Activated T-helper 1 cell treated with Interleukin-2 at 50 U/mL for 16 hours (primary cell): ENCODE results near the gene FUBP3.

Experiments
- DNase-seq: peaks from one replicate; pipeline ENCODE4 v3.0.0-alpha.2; 2020; ENCODE audit warnings: low read depth

FUBP3 gene, protein sequence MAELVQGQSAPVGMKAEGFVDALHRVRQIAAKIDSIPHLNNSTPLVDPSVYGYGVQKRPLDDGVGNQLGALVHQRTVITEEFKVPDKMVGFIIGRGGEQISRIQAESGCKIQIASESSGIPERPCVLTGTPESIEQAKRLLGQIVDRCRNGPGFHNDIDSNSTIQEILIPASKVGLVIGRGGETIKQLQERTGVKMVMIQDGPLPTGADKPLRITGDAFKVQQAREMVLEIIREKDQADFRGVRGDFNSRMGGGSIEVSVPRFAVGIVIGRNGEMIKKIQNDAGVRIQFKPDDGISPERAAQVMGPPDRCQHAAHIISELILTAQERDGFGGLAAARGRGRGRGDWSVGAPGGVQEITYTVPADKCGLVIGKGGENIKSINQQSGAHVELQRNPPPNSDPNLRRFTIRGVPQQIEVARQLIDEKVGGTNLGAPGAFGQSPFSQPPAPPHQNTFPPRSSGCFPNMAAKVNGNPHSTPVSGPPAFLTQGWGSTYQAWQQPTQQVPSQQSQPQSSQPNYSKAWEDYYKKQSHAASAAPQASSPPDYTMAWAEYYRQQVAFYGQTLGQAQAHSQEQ

GRCh38 chr9:130578865-130579737 is at the start of gene FUBP3:
FUBP3 (plus strand) TSS chr9:130579577; CDS start chr9:130579681, 104 bp downstream.
- peak; percentile 82 for DNase-seq

GRCh38 chr9:130530938-130531337 is 48.4 kb upstream of the FUBP3 start:
- no peak for DNase-seq

GRCh38 chr9:130531670-130532069 is 47.7 kb upstream of the FUBP3 start:
- DNase-seq, result no peak

DNA sequence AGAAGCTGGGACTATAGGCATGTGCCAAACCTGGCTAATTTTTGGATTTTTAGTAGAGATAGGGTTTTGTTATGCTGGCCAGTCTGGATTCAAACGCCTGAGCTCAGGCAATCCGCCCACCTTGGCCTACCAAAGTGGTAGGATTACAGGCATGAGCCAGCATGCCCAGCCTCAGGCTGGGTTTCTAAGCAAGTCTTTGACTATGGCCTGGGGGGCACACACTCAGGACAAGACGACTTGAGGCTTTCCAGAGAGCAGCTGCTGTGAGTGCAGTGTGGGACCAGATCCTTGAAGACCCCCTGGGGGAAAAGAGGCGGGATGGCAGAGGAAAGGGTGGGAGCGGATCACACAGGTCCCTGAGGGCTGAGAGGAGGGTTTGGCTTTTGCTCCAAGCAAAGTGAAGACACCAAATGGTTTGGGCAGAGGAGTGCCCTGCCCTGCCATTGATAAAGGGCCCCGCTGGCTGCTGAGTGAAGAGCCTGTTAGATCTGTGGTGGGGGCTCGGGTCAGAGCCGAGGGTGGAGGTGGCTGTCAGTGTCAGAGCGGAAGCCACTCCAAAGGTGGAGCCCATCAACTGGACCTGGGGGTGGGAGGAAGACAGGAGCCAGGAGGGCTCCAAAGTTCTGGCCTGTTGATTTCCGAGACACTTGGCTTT is 46.8 kb upstream of the FUBP3 start:
- DNase-seq, result no peak

GRCh38 chr9:130535818-130536521 is 43.4 kb upstream of the FUBP3 start:
- no peak for DNase-seq

- no peak for DNase-seq
Observed at GRCh38 chr9:130536701-130537107, 42.7 kb upstream of the FUBP3 start.

DNA sequence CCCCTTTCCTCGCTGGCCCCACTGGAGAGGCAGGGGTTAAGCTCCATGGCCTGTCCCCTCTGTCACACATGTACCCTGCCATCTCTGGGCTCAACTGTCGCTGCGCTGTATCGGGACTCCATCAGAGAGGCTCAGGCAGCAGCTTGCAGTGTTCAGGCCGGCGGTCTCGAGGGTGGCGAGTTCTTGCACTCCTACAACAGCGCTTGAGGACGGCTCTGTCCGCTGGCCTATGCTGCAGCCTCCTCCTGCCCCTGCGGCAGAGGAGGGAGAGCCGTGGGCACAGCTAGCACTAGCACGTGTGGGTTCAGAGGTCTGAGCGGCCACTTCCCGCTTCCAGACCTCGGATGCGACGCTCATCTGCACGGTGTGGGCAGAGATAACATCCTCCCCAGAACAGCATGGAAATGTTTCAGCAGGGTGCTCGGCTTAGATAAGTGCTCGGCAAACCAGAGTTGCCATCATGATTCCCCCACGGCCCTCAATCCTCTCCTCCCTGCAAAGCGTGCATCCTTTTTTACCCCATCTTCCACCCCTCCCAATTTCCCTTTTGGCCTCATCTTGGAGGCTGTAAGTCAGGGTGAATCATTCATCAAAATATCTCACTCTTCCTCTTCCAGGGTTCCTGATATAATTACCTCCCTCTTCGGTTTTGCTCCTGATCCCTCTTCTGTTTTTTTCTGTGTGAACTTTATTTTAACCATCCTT is 41.9 kb upstream of the FUBP3 start:
- no peak for DNase-seq

DNA sequence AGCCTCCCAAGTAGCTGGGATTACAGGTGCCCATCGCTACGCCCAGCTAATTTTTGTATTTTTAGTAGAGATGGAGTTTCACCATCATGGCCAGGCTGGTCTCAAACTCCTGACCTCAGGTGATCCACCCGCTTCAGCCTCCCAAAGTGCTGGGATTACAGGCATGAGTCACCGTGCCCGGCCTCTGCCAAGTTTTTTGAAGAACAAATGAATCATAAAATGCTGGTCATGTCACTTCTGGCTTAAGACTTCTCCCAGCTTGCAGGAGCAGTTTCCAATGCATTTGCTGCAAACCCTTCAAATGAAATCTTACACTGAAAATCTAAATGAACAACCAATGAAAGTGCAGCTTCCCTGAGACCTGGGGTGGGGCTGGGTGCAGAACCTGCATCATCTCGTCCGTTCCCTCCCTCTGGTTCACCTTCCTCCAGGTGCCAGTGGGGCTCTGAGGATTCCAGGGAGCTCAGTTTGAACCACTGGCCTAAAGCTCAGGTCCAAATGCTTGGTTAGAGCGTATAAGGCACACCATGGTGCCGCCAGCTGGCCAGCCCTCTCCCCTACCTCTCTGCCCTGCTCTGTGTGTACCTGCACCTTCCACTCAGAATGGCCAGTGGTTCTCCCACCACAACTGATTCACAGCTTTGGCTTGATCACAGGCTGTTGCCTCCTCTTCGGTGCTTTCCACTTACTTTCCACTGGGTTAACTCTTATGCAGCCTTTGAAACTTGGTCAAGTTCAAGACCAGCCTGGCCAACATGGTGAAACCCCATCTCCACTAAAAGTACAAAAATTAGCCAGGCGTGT is 39.8 kb upstream of the FUBP3 start:
- DNase-seq, result no peak

- no peak for DNase-seq
Observed at GRCh38 chr9:130541533-130541932, 37.8 kb upstream of the FUBP3 start.

DNA sequence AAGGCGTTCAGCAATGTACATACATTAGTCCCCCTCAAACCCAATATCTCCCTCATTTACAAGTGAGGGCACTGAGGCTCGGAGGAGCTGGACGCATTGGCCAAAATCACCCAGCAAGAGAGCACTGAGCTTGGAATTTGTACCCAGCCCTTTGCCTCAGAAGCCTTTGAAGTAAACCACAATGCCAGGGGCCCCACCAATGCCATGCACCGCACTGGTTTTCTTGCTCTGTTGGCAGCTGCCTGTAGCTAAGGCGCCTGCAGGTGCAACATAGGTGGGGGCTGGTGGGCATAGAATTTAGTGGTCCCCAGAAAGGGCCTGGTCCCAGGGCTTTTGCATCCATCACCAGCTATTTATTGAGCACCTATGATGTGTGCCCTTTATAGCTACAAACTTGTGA is 37.3 kb upstream of the FUBP3 start:
- no peak for DNase-seq

GRCh38 chr9:130542457-130543228 is 36.7 kb upstream of the FUBP3 start:
- no peak for DNase-seq

DNA sequence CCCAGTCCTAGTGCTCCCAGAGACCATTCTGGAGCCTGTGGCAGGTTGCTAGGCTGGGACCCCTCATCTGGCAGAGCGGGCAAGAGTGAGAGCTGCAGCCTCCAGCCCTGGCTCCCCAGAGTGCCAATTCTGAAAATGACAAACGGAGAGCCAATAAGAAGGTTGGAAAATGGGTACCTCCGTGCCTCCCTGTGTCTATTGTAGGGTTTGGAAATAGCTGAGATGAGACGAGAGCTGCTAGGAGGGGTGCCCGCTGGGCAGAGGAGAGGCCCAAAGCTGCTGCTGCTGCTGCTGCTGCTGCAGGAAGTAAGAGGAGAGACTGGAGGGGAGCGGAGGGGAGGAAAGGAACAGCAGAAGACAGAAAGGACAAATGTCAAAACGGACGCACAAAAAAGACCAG is 36.0 kb upstream of the FUBP3 start:
- no peak for DNase-seq

- DNase-seq, result no peak
Observed at GRCh38 chr9:130543859-130544258, 35.5 kb upstream of the FUBP3 start.

DNA sequence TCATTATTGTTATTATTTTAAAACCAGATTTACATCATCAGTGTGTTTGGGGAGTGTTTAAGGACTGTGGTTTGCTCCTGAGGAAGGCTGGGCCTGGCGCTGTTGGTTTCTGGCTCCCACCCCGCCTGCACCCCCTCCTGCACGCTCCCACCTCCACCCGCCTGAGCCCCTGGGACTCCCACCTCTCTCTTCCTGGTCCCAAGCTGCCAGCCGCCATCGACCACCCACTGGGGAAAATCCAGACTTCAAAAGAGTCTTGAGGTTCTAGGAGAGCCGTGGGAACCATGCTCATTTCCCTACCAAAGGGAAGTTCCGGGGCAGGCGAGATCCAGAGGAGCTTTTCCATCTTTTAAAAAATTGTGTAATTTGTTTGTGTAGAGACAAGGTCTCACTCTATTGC is 35.0 kb upstream of the FUBP3 start:
- no peak for DNase-seq

DNA sequence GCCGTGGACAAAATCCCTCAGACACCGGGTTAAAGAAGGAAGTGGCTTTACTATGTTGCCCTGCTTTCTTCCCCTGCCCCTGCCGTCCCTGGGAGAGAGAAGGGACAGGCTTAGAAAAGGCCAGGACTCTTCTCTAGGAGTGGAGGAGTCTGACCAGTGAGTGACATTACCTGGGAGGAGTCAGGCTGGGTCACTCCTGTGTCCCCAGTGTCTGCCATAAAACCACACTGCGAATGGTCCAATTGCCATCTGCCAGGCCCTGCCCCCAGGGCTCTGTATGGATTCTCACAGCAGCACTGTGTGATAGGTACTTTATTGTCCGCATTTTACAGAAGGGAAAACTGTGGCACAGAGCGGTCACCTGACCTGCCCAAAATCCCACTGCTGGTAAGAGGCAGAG is 31.3 kb upstream of the FUBP3 start:
- DNase-seq, result no peak

- DNase-seq, result no peak
Observed at GRCh38 chr9:130549093-130549735, 30.2 kb upstream of the FUBP3 start.

- DNase-seq, result no peak
Observed at GRCh38 chr9:130554606-130555005, 24.8 kb upstream of the FUBP3 start.

DNA sequence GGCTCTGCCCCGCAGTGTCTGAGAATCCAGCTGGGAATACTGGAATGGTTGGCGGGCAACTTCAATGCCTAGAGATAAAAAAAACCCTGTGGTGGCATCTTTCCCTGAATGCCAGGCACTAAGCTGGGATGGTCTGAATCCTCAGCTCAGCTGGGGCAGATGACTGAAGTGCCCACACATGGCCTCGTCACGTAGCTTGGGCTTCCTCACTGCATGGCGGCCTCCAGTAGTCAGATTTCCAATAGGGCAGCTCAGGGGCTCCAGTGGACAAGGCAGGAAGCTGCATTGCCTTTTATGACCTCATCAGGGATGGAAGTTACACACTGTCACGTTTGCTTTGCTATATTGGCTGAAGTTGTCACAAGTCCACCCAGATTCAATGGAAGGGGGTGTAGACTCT is 24.3 kb upstream of the FUBP3 start:
- no peak for DNase-seq

DNA sequence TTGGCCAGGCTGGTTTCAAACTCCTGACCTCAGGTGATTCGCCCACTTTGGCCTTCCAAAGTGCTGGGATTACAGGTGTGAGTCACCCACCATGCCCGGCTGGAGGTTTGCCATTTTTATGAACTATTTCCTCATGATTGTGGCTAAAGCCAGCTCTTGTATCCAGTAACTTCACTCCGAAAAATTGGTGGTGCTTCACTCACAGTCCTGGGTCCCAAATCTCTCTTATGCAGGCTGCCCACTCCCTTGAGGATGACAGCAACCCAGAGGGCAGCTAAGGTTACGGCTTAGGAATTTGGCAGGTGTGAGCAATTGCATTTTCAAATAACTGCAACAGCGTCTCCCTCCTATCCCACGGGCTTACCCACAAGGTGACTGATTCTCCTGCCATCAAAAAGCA is 23.4 kb upstream of the FUBP3 start:
- DNase-seq, result no peak
